GM23338 (cell line): ENCODE measurements around the gene SRA1. TPM values are rescaled to one million over a fixed set of nuclear protein-coding genes. Genes with fewer than 3 reads are reported as not detected.

Experiments used
- ATAC-seq: fragments of 200-7000 bp; cut with Tn5 transposase; 3 replicates; pipeline ENCODE4 v1.9.1; 2020
- DNase-seq: peaks from one replicate; pipeline ENCODE4 v3.0.0-alpha.2; 2015; ENCODE audit warnings: low spot score
- H2AFZ ChIP-seq: fragments of 200-600 bp; sonication (generic); 2 replicates; pipeline ENCODE4 v1.8.0; 2016; ENCODE audit warnings: antibody characterized with exemption, mild to moderate bottlenecking, moderate library complexity
- H3F3A ChIP-seq: fragments of 200-600 bp; sonication (generic); replicated peaks from 2 replicates; pipeline ENCODE4 v1.8.0; 2017; ENCODE audit warnings: antibody characterized with exemption, mixed run types, low read depth
- H3K27ac ChIP-seq: fragments of 200-600 bp; sonication (generic); 2 replicates; pipeline ENCODE4 v1.6.1; 2016; ENCODE audit warnings: low read depth
- H3K27me3 ChIP-seq: fragments of 200-600 bp; sonication (generic); 2 replicates; pipeline ENCODE4 v1.8.0; 2016; ENCODE audit warnings: mild to moderate bottlenecking, mixed run types, moderate library complexity; ENCODE audit not compliant: insufficient read depth
- H3K36me3 ChIP-seq: fragments of 200-600 bp; sonication (generic); 2 replicates; pipeline ENCODE4 v1.8.0; 2016; ENCODE audit warnings: mild to moderate bottlenecking; ENCODE audit not compliant: insufficient read depth
- H3K4me1 ChIP-seq: fragments of 200-600 bp; sonication (generic); 2 replicates; pipeline ENCODE4 v1.8.0; 2016; ENCODE audit warnings: mild to moderate bottlenecking, moderate library complexity; ENCODE audit not compliant: insufficient read depth
- H3K4me2 ChIP-seq: fragments of 200-600 bp; sonication (generic); 2 replicates; pipeline ENCODE4 v1.7.1; 2017; ENCODE audit warnings: mixed run types
- H3K4me3 ChIP-seq: fragments of 200-600 bp; sonication (generic); 2 replicates; pipeline ENCODE4 v1.6.1; 2016; ENCODE audit warnings: mixed run types
- H3K79me2 ChIP-seq: fragments of 200-600 bp; sonication (generic); replicated peaks from 2 replicates; pipeline ENCODE4 v1.8.0; 2017; ENCODE audit warnings: mild to moderate bottlenecking; ENCODE audit not compliant: insufficient read depth
- H3K9me2 ChIP-seq: fragments of 200-600 bp; sonication (generic); 2 replicates; pipeline ENCODE4 v1.8.0; 2017; ENCODE audit not compliant: insufficient read depth
- H4K20me1 ChIP-seq: fragments of 200-600 bp; sonication (generic); replicated peaks from 2 replicates; pipeline ENCODE4 v1.8.0; 2017; ENCODE audit warnings: mild to moderate bottlenecking; ENCODE audit not compliant: insufficient read depth
- H3K27ac Mint-ChIP-seq: 2 replicates; pipeline ENCODE4 v1.8.0; 2020; ENCODE audit warnings: inconsistent platforms, mild to moderate bottlenecking, moderate library complexity, mixed read lengths
- H3K27me3 Mint-ChIP-seq: 3 replicates; pipeline ENCODE4 v1.8.0; 2022; ENCODE audit warnings: low read depth, mild to moderate bottlenecking, moderate library complexity, mixed read lengths, inconsistent platforms; ENCODE audit not compliant: insufficient read depth, poor library complexity
- H3K36me3 Mint-ChIP-seq: 3 replicates; pipeline ENCODE4 v1.8.0; 2021; ENCODE audit warnings: low read depth, mild to moderate bottlenecking, inconsistent platforms, moderate library complexity, mixed read lengths
- H3K4me1 Mint-ChIP-seq: 3 replicates; pipeline ENCODE4 v1.8.0; 2020; ENCODE audit warnings: mild to moderate bottlenecking, inconsistent platforms, mixed read lengths
- H3K4me3 Mint-ChIP-seq: 3 replicates; pipeline ENCODE4 v1.8.0; 2021; ENCODE audit warnings: moderate library complexity, mild to moderate bottlenecking, inconsistent platforms, mixed read lengths
- H3K9me3 Mint-ChIP-seq: 3 replicates; pipeline ENCODE4 v1.8.0; 2020; ENCODE audit warnings: moderate library complexity, mild to moderate bottlenecking, inconsistent platforms, mixed read lengths
- CREB1 ChIP-seq: fragments of 250-450 bp; sonication (Bioruptor Pico); IDR thresholded peaks from 2 replicates; pipeline ENCODE4 v1.5.0; 2020; ENCODE audit warnings: low read depth, mild to moderate bottlenecking, moderate library complexity
- EZH2 ChIP-seq: fragments of 200-600 bp; sonication (generic); IDR thresholded peaks from one replicate; pipeline ENCODE4 v1.8.0; 2017; ENCODE audit warnings: antibody characterized with exemption, mild to moderate bottlenecking, low read depth; ENCODE audit not compliant: unreplicated experiment
- EZH2phosphoT487 ChIP-seq: fragments of 200-600 bp; sonication (generic); IDR thresholded peaks from one replicate; pipeline ENCODE4 v1.8.1; 2018; ENCODE audit warnings: antibody characterized with exemption; ENCODE audit not compliant: unreplicated experiment
- JUNB ChIP-seq: IDR thresholded peaks from one replicate; pipeline ENCODE4 v1.6.1; 2016; ENCODE audit warnings: antibody characterized with exemption; ENCODE audit not compliant: unreplicated experiment
- NANOG ChIP-seq: IDR thresholded peaks from 2 replicates; pipeline ENCODE4 v1.6.1; 2016; ENCODE audit warnings: antibody characterized with exemption, borderline replicate concordance
- POLR2AphosphoS5 ChIP-seq: IDR thresholded peaks from 2 replicates; pipeline ENCODE4 v1.6.1; 2016; ENCODE audit warnings: antibody characterized with exemption, low read depth
- STAT1 ChIP-seq: IDR thresholded peaks from one replicate; pipeline ENCODE4 v1.6.1; 2016; ENCODE audit warnings: antibody characterized with exemption; ENCODE audit not compliant: unreplicated experiment
- ZNF114 ChIP-seq: fragments of 250-450 bp; sonication (Bioruptor Pico); IDR thresholded peaks from 2 replicates; pipeline ENCODE4 v1.5.0; 2020; ENCODE audit warnings: mild to moderate bottlenecking, moderate library complexity
- ZNF331 ChIP-seq: fragments of 250-450 bp; sonication (Bioruptor Pico); IDR thresholded peaks from 2 replicates; pipeline ENCODE4 v1.5.0; 2020; ENCODE audit warnings: low read depth, mild to moderate bottlenecking, moderate library complexity
- polyA plus RNA-seq: library from polyadenylated mRNA; unstranded; fragments of >200 nt; fragmentation: Nextera tagmentation; extraction: Ambion mirVana; gene quantifications from 2 replicates; pipeline ENCODE4 v1.2.1, GENCODE V29; 2016
- total RNA-seq: library from RNA; depleted of rRNA; stranded (reverse); fragments of >200 nt; shearing (Covaris generic); gene quantifications from 2 replicates; pipeline ENCODE4 v1.2.3, GENCODE V29; 2014
- TF ChIP-seq, protein P1 (sequence below): IDR thresholded peaks from 2 replicates; pipeline ENCODE4 v1.6.1; 2016; ENCODE audit warnings: antibody characterized with exemption
- TF ChIP-seq, protein P2 (sequence below): fragments of 250-450 bp; sonication (Bioruptor Pico); IDR thresholded peaks from 2 replicates; pipeline ENCODE4 v1.5.0; 2020; ENCODE audit warnings: mild to moderate bottlenecking, moderate library complexity
- TF ChIP-seq, protein P3 (sequence below), 2 experiments: fragments of 200-600 bp in 1 of 2; sonication (generic) in 1 of 2; conservative IDR thresholded peaks; 2 replicates each; pipeline versions ENCODE4 v1.5.1 to v1.6.1; 2016 to 2017; ENCODE audit warnings: antibody characterized with exemption in 2 of 2, low read depth in 2 of 2, mild to moderate bottlenecking in 2 of 2, moderate library complexity in 1 of 2
- TF ChIP-seq, protein P4 (sequence below): IDR thresholded peaks from one replicate; pipeline ENCODE4 v1.6.1; 2018; ENCODE audit warnings: antibody characterized with exemption; ENCODE audit not compliant: unreplicated experiment

SRA1 gene
- total and polyA plus RNA-seq, 2 experiments from 2014 or later = 38.4 to 74.7 TPM

DNA sequence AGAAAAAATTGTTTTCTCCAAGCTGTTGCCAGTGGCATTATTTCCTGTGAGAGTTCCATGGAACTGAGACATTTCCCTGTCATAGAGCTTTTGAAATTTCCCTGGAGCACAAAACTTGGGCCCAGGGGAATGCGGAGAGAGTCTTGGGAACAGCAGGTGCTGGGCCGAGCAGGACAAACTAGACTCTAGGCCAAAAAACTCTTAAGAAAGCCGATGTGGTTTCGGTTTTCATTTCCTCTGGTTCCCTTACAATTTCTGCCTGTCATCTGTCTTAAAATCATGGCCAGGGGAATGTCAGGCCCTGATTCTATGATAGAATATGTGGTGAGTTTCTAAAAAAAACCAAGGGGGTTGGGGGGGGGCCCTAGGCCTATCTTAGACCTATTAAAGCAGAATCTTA is 11.9 kb upstream of the SRA1 start:
- Mint-ChIP-seq H3K4me3 (no peak overlapping the region), H3K27me3 (peaks cover 8% of the 10 kb centered on the region), H3K27ac (no peak overlapping the region), H3K9me3 (no peaks in the 10 kb centered on the region; the same call in 2 of the 3 replicates), H3K36me3 (peaks cover 26% of the 10 kb centered on the region), H3K4me1 (no peaks in the 10 kb centered on the region; the same call in 2 of the 3 replicates)
- H3K4me1 ChIP-seq = peaks cover 5% of the 10 kb centered on the region; the same call in 1 of the 2 replicates
- H3K4me3 ChIP-seq = no peak overlapping the region
- H3K9me2 ChIP-seq = no peaks in the 10 kb centered on the region
- no peak for DNase-seq
- ATAC-seq = no peak
- H3K27ac ChIP-seq = no peak overlapping the region
- H3F3A ChIP-seq = no peaks in the 10 kb centered on the region
- H3K27me3 ChIP-seq = no peaks in the 10 kb centered on the region
- no peak overlapping the region for H2AFZ ChIP-seq
- H4K20me1 ChIP-seq = peaks cover 8% of the 10 kb centered on the region; the same call in 1 of the 2 replicates
- H3K36me3 ChIP-seq = no peaks in the 10 kb centered on the region
- peaks cover 11% of the 10 kb centered on the region for H3K79me2 ChIP-seq
- TF ChIP-seq, protein P1, sequence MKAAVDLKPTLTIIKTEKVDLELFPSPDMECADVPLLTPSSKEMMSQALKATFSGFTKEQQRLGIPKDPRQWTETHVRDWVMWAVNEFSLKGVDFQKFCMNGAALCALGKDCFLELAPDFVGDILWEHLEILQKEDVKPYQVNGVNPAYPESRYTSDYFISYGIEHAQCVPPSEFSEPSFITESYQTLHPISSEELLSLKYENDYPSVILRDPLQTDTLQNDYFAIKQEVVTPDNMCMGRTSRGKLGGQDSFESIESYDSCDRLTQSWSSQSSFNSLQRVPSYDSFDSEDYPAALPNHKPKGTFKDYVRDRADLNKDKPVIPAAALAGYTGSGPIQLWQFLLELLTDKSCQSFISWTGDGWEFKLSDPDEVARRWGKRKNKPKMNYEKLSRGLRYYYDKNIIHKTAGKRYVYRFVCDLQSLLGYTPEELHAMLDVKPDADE = no peak
- TF ChIP-seq CREB1 (no peak), EZH2 (no peak), NANOG (no peak), JUNB (no peak), ZNF331 (CRISPR knock-in tag) (no peak), POLR2AphosphoS5 (no peak), EZH2phosphoT487 (no peak), STAT1 (no peak), ZNF114 (CRISPR knock-in tag) (no peak)
- TF ChIP-seq, protein P2, sequence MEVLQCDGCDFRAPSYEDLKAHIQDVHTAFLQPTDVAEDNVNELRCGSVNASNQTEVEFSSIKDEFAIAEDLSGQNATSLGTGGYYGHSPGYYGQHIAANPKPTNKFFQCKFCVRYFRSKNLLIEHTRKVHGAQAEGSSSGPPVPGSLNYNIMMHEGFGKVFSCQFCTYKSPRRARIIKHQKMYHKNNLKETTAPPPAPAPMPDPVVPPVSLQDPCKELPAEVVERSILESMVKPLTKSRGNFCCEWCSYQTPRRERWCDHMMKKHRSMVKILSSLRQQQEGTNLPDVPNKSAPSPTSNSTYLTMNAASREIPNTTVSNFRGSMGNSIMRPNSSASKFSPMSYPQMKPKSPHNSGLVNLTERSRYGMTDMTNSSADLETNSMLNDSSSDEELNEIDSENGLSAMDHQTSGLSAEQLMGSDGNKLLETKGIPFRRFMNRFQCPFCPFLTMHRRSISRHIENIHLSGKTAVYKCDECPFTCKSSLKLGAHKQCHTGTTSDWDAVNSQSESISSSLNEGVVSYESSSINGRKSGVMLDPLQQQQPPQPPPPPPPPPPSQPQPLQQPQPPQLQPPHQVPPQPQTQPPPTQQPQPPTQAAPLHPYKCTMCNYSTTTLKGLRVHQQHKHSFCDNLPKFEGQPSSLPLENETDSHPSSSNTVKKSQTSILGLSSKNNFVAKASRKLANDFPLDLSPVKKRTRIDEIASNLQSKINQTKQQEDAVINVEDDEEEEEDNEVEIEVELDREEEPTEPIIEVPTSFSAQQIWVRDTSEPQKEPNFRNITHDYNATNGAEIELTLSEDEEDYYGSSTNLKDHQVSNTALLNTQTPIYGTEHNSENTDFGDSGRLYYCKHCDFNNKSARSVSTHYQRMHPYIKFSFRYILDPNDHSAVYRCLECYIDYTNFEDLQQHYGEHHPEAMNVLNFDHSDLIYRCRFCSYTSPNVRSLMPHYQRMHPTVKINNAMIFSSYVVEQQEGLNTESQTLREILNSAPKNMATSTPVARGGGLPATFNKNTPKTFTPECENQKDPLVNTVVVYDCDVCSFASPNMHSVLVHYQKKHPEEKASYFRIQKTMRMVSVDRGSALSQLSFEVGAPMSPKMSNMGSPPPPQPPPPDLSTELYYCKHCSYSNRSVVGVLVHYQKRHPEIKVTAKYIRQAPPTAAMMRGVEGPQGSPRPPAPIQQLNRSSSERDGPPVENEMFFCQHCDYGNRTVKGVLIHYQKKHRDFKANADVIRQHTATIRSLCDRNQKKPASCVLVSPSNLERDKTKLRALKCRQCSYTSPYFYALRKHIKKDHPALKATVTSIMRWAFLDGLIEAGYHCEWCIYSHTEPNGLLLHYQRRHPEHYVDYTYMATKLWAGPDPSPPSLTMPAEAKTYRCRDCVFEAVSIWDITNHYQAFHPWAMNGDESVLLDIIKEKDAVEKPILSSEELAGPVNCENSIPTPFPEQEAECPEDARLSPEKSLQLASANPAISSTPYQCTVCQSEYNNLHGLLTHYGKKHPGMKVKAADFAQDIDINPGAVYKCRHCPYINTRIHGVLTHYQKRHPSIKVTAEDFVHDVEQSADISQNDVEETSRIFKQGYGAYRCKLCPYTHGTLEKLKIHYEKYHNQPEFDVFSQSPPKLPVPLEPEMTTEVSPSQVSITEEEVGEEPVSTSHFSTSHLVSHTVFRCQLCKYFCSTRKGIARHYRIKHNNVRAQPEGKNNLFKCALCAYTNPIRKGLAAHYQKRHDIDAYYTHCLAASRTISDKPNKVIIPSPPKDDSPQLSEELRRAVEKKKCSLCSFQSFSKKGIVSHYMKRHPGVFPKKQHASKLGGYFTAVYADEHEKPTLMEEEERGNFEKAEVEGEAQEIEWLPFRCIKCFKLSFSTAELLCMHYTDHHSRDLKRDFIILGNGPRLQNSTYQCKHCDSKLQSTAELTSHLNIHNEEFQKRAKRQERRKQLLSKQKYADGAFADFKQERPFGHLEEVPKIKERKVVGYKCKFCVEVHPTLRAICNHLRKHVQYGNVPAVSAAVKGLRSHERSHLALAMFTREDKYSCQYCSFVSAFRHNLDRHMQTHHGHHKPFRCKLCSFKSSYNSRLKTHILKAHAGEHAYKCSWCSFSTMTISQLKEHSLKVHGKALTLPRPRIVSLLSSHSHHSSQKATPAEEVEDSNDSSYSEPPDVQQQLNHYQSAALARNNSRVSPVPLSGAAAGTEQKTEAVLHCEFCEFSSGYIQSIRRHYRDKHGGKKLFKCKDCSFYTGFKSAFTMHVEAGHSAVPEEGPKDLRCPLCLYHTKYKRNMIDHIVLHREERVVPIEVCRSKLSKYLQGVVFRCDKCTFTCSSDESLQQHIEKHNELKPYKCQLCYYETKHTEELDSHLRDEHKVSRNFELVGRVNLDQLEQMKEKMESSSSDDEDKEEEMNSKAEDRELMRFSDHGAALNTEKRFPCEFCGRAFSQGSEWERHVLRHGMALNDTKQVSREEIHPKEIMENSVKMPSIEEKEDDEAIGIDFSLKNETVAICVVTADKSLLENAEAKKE (CRISPR knock-in tag) = no peak
- TF ChIP-seq, protein P3, sequence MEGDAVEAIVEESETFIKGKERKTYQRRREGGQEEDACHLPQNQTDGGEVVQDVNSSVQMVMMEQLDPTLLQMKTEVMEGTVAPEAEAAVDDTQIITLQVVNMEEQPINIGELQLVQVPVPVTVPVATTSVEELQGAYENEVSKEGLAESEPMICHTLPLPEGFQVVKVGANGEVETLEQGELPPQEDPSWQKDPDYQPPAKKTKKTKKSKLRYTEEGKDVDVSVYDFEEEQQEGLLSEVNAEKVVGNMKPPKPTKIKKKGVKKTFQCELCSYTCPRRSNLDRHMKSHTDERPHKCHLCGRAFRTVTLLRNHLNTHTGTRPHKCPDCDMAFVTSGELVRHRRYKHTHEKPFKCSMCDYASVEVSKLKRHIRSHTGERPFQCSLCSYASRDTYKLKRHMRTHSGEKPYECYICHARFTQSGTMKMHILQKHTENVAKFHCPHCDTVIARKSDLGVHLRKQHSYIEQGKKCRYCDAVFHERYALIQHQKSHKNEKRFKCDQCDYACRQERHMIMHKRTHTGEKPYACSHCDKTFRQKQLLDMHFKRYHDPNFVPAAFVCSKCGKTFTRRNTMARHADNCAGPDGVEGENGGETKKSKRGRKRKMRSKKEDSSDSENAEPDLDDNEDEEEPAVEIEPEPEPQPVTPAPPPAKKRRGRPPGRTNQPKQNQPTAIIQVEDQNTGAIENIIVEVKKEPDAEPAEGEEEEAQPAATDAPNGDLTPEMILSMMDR (conservative IDR thresholded peaks at IDR 0.05; ENCODE audit: low read depth in 2 of 2) = no peak
- TF ChIP-seq, protein P4, sequence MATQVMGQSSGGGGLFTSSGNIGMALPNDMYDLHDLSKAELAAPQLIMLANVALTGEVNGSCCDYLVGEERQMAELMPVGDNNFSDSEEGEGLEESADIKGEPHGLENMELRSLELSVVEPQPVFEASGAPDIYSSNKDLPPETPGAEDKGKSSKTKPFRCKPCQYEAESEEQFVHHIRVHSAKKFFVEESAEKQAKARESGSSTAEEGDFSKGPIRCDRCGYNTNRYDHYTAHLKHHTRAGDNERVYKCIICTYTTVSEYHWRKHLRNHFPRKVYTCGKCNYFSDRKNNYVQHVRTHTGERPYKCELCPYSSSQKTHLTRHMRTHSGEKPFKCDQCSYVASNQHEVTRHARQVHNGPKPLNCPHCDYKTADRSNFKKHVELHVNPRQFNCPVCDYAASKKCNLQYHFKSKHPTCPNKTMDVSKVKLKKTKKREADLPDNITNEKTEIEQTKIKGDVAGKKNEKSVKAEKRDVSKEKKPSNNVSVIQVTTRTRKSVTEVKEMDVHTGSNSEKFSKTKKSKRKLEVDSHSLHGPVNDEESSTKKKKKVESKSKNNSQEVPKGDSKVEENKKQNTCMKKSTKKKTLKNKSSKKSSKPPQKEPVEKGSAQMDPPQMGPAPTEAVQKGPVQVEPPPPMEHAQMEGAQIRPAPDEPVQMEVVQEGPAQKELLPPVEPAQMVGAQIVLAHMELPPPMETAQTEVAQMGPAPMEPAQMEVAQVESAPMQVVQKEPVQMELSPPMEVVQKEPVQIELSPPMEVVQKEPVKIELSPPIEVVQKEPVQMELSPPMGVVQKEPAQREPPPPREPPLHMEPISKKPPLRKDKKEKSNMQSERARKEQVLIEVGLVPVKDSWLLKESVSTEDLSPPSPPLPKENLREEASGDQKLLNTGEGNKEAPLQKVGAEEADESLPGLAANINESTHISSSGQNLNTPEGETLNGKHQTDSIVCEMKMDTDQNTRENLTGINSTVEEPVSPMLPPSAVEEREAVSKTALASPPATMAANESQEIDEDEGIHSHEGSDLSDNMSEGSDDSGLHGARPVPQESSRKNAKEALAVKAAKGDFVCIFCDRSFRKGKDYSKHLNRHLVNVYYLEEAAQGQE = no peak
- H3K4me2 ChIP-seq = no peak overlapping the region
